H54 (cell line): Measurements from ENCODE around the gene PTPN20.
"Not testable (repeated sequence)": the region's sequence is repeated elsewhere in the genome, so short reads cannot be mapped to it uniquely, and the experiment has no call there.

ENCODE experiments used
- DNase-seq: peaks from one replicate; pipeline ENCODE4 v3.0.0; 2011; ENCODE audit warnings: low spot score, mixed read lengths; ENCODE audit not compliant: insufficient read length
- FAIRE-seq: peaks from 3 replicates; lab custom pipeline; 2011; peaks lifted over from hg19 to GRCh38; lab: Jason Lieb, UNC

The PTPN20 gene, protein sequence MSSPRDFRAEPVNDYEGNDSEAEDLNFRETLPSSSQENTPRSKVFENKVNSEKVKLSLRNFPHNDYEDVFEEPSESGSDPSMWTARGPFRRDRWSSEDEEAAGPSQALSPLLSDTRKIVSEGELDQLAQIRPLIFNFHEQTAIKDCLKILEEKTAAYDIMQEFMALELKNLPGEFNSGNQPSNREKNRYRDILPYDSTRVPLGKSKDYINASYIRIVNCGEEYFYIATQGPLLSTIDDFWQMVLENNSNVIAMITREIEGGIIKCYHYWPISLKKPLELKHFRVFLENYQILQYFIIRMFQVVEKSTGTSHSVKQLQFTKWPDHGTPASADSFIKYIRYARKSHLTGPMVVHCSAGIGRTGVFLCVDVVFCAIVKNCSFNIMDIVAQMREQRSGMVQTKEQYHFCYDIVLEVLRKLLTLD

DNA sequence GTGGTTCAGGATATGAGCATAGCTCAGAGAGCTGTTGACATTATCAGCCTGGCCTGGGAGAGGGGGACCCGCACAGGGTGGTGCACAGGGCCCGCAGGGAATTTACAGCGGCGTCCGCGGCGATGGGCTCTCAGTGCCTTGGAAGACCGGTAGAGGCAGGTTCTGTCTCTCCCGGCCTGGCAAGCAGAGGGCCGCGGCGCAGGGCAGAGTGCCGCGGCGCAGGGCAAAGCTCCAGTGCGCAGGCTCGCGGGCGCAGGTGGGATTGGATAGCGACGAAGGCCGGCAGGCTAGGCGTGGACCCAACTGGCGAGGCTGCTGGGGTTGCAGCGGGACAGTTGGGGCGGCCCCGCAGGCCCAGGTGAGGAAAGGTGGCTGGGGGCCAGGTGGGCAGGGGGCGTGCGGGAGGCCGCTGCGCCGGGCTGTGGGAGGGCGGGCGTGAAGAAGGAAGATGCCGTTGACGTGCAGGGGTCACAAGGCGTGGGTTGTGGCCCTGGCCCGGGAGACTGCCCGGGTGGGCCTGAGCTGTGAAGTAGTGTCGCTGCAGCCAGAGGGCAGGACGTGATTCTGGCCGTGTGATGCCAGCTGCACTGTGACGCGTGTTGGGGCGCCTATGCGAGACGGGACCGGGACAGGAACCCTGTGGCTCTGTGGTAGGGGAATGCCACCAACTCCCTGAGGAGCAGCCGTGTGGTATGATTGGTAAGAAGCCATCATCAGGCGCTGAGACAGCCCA is at the start of gene PTPN20:
PTPN20 (plus strand) TSS at position 285 of the 733 bp plus-strand sequence. CDS start 21,072 bp downstream, outside the sequence.
- FAIRE-seq = not testable (repeated sequence)

DNA sequence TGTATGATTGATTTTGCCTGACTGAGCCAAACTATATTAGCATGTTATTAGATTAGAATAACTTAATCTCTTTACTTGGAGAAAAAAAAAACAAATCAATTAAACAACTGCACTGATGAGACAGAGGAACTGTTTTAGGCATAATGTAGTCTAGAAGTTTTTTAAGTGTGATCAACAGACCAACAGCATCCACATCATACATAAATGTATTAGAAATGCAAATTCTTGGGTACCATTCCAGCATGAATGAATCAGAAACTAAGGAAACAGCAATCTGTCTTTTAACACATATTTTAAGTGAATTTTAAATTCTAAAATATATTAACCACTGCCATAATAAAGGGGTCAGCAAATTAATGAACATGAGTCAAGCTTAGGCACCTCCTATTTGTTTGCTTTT is 41.5 kb upstream of the PTPN20 start:
- FAIRE-seq = not testable (repeated sequence)

More for the DNA sequence above, at the start of gene PTPN20:
- not testable (repeated sequence) for DNase-seq

DNA sequence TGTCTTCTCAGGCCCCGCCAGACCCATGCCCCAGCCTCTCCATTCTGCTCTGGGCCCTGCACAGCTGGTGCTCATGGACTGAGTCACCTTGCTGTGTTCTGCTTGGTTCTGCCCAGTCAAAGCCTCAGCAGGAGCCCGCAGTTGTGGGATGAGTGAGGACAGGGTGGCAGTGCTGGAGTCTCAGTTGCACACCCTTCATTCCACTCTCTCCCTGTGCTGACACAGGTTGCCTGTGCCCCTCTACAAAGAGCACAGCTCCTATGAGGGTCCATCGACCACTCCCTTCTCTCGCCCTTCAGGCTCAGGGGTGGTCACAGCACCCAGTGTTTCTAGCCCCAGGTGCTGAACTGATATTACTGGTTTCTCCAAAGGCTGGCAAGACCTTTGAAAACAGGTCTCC is 39.6 kb upstream of the PTPN20 start:
- not testable (repeated sequence) for FAIRE-seq, DNase-seq

More for the DNA sequence above, 41.5 kb upstream of the PTPN20 start:
- not testable (repeated sequence) for DNase-seq

DNA sequence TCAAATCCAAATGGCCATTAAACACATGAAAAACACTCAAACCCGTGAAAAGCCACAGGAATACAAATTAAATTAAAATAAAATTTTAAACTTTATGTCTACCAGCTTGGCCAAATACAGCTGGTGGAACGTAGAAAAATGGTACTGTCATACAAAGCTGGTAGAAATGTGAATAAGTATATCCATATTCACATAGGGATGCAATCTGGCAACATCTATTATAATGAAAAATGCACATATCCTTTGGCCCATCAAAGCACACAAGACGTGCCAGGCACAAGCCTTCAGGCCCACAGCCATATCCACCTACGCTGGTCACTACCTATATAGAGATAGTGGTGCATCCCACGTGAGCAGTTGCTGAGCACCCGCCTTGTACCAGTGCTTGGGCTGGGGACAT is 35.9 kb upstream of the PTPN20 start:
- DNase-seq, FAIRE-seq: not testable (repeated sequence)

DNA sequence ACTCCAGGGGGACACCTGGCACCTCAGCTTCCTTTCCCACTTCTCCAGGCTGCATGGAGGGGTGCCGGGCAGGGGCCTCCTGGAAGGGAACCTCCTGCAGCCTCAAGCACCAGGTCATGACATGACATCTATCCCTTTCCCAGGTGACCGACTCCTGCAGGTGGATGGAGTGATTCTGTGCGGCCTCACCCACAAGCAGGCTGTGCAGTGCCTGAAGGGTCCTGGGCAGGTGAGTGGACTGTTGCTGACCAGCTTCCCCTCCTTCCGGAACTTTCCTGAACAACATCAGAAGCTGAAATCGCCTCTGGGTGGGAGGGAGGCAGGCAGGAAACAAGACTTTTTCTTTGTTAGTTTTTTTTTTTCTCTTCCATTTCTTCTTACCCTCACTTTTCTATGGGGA is 34.5 kb upstream of the PTPN20 start:
- FAIRE-seq, DNase-seq: not testable (repeated sequence)

DNA sequence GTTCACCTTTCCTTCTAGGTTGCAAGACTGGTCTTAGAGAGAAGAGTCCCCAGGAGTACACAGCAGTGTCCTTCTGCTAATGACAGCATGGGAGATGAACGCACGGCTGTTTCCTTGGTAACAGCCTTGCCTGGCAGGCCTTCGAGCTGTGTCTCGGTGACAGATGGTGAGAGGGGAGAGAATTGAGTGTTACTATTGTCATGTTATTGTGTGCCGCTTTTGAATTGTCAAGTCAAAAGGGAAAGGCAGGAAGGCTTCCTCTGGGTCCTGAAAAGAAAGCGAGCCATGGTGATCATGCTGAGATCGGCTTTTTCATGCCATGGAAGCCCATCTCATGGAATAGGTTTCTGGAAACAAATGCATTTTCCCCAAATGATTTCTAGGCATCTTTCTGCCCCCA is 32.5 kb upstream of the PTPN20 start:
- DNase-seq, FAIRE-seq: not testable (repeated sequence)

DNA sequence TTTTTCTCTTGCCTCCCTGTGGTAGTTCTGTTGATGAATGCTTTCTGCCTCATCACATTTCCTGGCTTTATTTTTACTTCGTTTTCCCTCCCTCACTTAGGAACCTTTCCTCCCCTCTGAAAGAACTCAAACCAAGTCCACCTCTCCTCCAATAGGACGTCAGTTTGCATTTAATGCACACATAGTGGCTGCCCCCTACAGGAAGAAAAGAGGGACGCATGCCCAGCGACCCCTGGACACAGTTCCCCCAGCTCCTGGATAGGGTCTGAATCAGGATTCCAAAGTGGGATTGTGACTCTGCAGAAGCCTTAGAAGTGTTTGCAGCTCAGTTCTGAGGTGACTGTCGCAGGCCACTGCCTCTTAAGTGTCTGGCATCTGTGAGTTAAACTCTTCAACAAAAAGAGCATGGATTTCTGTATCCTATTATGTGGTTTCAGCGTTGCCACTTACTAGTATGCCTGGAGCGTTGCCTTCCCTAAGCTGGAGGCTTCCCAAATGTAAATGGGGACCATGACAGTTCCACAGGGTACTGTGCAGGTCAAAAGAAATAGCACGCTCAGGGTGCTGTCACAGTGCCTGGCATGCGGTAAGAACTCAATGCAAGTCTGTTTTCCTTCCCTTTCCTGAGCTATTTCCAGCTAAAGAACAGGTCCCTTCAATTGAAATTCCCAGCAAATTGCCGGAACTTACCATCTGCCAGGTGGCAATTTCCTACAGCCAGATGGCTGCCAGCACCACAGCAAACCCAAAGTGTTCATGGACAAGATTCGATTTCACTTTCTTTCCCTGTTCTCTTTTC is 20.2 kb upstream of the PTPN20 start:
- not testable (repeated sequence) for FAIRE-seq, DNase-seq

DNA sequence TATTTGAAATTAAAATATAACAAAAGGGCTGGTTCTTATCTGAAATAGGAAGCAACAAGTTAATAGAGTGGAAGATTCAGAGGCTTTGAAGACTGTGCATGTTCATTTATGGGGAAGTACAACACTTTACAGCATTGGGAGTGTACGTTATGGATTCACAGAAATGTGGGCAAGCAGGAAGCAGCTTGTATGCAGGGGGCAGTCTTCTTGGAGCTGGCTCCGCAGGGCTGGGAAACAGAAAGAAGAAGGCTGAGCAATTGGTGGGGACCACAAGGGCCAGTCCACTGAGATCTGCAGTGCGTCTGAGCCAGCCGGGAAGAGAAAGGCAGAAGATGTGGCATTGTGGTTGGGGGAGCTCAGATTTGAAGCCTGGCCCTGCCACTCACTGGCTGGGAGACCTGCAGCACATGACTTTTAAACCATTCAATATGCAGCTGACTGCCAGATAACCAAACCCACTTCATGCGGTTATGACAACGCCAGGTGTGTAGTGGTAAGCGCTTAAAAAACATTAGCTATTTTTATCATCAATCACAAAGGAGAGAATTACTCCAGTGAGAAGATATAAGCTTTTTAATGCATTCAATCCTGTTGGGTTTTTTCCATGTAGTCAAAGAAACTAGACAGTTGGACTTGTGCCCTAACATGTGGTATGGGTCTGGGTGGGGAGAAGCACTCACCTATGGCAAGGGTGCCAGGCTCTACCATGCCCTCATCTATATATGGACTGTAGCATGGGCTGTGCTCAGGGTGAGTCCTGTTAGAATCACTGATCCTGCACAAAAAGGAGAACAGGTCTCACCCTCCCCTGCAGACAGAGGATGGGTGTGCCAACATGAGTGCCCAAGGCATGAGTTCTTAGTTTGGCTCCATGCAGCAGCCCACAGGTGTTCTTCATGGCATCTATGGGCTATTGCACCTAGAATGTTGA is 14.2 kb upstream of the PTPN20 start:
- not testable (repeated sequence) for FAIRE-seq, DNase-seq

DNA sequence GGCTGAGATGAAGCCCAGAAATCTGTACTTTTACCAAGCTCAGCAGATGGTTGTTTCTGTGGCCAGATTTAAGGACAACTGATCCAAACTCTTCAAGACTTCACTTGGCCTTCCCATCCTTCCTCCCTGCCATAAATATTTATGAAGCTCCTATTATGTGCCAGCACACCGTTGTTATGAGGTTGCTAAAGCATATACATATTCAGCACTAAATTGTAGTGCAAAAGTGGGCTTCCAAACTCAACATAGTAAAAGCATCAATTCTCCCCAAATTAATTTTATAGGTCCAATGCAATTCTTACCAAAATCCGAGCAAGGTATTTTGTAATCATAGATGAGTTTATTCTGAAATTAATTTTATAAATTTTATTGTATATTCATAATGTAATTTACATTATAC is 10.0 kb upstream of the PTPN20 start:
- not testable (repeated sequence) for DNase-seq, FAIRE-seq

DNA sequence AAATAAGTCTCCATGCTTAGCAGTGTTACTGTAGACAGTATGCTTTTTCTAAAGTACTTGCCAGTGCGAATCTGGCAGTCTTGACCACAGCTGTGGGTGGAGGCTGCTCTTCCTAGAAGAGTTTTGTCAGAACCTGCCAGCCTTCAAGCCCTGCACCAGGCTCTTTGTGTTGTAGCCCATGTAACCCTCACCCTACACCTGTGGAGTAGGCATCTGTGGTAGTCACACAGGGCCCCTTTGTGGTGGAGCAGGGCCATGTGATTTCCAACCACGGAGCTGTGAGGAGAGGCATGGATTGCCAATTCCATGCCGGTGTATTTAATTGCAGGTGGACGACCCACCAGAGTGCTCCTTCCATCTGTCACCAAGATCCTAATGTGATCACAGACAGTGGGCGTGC is 7.4 kb upstream of the PTPN20 start:
- FAIRE-seq, DNase-seq: not testable (repeated sequence)

DNA sequence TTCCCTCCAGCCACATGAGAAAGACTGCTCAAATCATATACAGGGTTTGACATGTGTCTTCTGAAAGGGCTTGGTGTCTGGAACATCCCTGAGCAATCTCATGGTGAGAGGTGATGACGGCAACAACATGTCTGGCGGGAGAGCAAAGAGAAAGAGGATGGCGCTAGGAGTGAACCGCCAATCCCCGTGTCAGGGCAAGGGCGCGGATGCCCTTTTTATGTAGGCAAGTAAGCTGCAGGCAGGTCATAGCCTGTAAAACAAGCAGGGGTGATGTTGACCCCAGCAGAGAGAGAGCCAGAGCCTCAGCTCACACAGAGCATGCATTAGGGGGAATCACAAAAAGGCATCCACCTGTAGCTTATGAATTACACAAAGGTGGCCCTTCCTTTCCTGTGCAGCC is 4.9 kb upstream of the PTPN20 start:
- FAIRE-seq, DNase-seq: not testable (repeated sequence)

DNA sequence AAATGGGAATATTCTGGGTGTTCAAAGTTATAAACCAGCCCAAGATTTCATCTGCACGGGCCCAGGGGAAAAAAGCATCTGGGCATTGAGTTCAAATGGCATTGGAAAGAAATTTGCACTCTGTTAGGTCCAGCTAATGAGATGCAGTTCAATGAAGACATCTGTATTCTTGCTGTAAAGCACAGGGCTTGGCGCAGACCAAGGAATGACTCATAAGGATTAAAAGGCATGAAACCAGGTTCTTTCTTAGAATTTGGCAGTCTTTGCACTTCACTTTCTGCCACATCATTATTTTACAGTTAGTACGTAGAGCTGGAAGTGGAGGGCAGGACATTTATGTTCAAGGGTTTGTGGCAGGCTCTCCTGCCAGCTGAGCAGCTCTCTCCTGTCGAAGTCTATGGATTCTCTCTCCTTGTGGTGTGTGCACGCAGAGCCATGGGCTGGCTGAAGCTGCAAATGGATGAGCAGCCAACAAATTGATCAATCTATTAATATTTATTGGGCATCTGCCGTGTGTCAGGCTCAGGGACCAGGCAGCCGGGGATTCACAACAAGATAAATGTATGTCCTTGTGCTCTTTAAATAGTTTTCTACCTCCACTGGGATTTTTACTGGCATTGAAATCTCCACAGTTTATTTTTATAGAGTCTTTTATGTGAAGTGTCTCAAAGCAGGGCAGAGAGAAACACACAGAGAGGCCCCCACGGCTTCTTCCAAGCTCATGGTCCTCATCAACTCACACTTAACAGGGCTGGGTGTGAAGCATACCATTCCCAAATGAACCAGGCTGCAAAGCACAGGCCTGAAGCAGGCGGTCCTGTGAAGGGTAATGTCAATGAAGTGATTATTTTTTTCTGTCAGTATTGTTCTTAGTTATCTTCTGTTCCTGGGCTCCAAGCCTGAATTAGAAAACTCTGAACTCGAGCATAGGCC is 3.8 kb upstream of the PTPN20 start:
- not testable (repeated sequence) for FAIRE-seq, DNase-seq

DNA sequence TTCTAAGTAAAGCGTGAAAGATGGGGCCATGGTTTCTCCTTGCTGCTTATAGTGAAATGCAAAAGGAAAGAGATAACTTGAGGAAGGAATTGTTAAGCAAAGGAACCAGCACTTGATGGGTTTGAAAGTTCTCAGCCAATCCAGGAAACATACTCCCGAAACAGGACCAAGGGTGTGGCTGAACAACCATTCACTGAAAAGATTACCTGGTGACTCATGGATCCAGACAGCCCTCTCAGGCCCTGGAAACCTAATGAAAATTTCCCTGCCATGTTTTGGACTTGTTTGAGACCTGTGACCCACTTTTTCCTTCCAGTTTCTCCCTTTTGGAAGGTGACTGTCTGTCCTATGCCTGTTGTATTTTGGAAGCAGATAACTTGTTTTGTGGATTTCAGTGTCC is 11.3 kb downstream of the PTPN20 start:
- not testable (repeated sequence) for FAIRE-seq, DNase-seq

DNA sequence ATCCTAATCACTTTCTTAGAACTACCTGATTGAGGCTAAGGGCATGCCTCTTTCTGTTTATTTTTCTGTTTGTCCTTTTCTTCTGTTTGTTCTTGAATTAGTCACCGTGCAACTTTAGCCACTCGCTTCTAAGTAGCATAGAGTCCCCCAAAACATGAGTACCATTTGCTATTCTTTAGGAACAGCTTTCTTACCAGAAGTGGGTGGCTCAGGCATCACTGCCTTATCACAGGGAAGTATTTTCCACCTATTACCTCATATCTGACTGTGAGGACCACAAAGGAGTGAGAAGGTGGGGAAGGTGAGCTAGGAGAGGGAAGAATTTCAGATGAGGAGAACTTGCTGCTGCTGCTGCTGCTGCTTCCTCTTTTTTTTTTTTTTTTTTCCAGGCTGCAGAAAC is 13.9 kb downstream of the PTPN20 start:
- DNase-seq, FAIRE-seq: not testable (repeated sequence)

DNA sequence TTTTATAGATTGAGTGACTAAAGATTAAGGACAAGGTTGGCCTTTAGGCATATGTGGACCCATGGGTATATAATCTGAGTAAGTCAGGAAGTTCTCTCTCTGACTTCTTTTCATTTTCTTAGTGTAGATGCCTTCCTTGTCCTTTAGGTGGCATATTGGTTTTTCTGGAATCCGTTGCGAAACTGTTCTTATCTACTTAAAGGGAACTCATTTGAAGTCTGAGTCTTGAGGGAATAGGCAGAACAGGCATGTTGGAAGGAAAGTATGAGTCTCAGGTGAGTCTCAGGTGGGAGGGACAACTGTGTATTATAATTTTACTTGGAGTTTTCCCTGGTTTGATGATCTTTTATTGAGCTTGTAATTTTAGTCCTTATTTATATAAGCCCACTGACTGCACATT is 14.6 kb downstream of the PTPN20 start:
- not testable (repeated sequence) for FAIRE-seq, DNase-seq

DNA sequence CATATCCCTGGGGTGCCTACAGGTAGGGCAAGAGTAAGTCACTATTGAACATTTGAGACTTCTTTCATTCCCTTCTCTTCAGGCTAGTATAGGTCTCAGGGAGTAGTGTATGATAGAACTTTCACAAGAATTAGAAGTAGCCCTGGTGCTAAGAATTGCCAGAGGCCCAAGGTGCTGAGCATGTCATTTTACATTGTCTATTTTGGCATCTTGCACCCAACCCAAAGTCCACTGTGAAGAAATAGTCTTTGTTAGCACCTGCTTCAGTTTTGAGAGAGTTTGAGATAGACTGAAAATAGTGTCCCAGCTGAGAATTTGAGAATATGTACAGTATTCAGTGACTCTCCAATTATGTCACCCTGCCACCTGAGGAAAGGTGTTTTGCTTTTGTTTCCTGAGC is 17.6 kb downstream of the PTPN20 start:
- not testable (repeated sequence) for DNase-seq, FAIRE-seq

DNA sequence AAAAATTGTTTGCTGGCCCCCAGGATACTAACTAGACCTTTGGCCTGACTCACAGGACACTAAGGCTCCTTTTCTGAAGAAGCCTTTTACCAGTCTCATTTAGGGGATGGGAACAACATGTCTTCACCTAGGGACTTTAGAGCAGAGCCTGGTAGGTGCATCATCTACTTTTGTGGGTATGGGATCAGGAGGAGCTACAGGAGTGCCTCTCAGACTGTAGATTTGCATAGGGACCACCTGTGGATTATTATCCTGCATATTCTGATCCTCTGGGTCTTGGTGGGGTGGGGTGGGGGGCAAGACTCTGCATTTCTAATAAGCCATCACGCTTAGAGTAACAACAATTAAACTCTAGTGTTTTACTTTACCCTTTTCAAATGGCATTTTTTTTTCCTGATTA is 21.2 kb downstream of the PTPN20 start:
- not testable (repeated sequence) for DNase-seq, FAIRE-seq

DNA sequence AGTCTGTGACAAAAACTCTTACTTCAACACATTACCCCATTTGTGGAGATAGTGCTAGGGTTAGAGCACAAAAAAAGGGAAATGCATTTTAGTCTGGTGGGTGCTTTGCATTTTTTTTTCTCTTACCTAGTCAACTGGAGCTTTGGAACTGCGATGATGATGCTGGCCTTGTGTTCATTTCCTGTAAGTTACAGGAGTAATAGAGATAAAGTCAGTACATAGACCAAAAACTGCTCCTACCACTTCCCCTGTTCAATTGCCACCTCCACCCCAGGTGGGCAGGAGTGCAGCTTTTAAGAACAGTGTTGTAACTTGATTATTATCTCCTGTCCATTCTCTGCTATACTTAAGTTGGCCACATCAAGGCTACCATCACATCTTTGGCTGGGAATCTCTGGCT is 29.9 kb downstream of the PTPN20 start:
- not testable (repeated sequence) for DNase-seq, FAIRE-seq
